HepG2 (cell line): ENCODE data around the gene HYAL2. TPM values are rescaled to one million over a fixed set of nuclear protein-coding genes. Genes with fewer than 3 reads are reported as not detected.

Experiments
- ATRX ChIP-seq: sonication (generic); formaldehyde crosslinking; IDR thresholded peaks from 2 replicates; pipeline ENCODE4 v1.4.0; 2020; ENCODE audit warnings: missing genetic modification reagents, borderline replicate concordance
- CBX2 ChIP-seq, 2 experiments: fragments of 200-600 bp in 1 of 2; sonication (generic); formaldehyde crosslinking in 1 of 2; IDR thresholded peaks; 2 replicates each; pipeline versions ENCODE4 v1.7.0 to v1.8.1; 2018 to 2022; ENCODE audit warnings: low read depth in 2 of 2, low read length in 1 of 2, mild to moderate bottlenecking in 1 of 2, missing genetic modification reagents in 1 of 2
- DR1 ChIP-seq: sonication (generic); formaldehyde crosslinking; IDR thresholded peaks from 2 replicates; pipeline ENCODE4 v1.8.0; 2021; ENCODE audit warnings: mild to moderate bottlenecking, missing genetic modification reagents, inconsistent platforms
- HNRNPK ChIP-seq: fragments of 200-400 bp; formaldehyde crosslinking; IDR thresholded peaks from 2 replicates; pipeline ENCODE4 v1.6.1; 2018; ENCODE audit warnings: low read length, low read depth, moderate library complexity, mild to moderate bottlenecking; ENCODE audit not compliant: poor library complexity, severe bottlenecking
- KDM5A ChIP-seq: fragments of 200-600 bp; sonication (generic); IDR thresholded peaks from 2 replicates; pipeline ENCODE4 v1.7.0; 2018; ENCODE audit warnings: antibody characterized with exemption, mild to moderate bottlenecking, low read length, borderline replicate concordance
- LBX2 ChIP-seq: sonication (generic); formaldehyde crosslinking; IDR thresholded peaks from 2 replicates; pipeline ENCODE4 v1.5.0; 2020; ENCODE audit warnings: missing genetic modification reagents, mild to moderate bottlenecking, borderline replicate concordance
- SUZ12 ChIP-seq: fragments of 150-350 bp; IDR thresholded peaks from 2 replicates; pipeline ENCODE4 v1.6.1; 2014; ENCODE audit warnings: low read depth, low read length
- SYNCRIP ChIP-seq: fragments of 200-400 bp; formaldehyde crosslinking; IDR thresholded peaks from 2 replicates; pipeline ENCODE4 v1.6.1; 2018; ENCODE audit warnings: mild to moderate bottlenecking, low read depth, low read length; ENCODE audit not compliant: insufficient read depth
- ZNF639 ChIP-seq: conservative IDR thresholded peaks from 2 replicates; pipeline ENCODE4 v1.6.1; 2018; ENCODE audit warnings: missing genetic modification reagents
- ZSCAN9 ChIP-seq: IDR thresholded peaks from 2 replicates; pipeline ENCODE4 v1.6.1; 2016; ENCODE audit warnings: borderline replicate concordance
- polyA plus RNA-seq, 8 experiments: library from polyadenylated mRNA; depleted of rRNA in 3 of 8; stranded (reverse) in 7 of 8; unstranded in 1 of 8; fragments of >200 nt; fragmentation: Illumina TruSeq in 4 of 8; extraction: Trizol in 4 of 8; gene quantifications; 2 replicates each; pipeline versions ENCODE4 v1.2.1 to v1.2.3, GENCODE V29; 2011 to 2016; ENCODE audit warnings: low read depth in 4 of 8, missing spikeins in 1 of 8, mixed read lengths in 1 of 8; ENCODE audit not compliant: insufficient read depth in 1 of 8
- total RNA-seq, 5 experiments: library from RNA; depleted of rRNA; stranded (reverse); fragments of >200 nt; fragmentation: Illumina TruSeq; extraction: Trizol; gene quantifications; 2 replicates each; pipeline ENCODE4 v1.2.3, GENCODE V29; 2016; ENCODE audit warnings: low read depth in 1 of 5
- TF ChIP-seq, protein P1 (sequence below): sonication (generic); formaldehyde crosslinking; IDR thresholded peaks from 2 replicates; pipeline ENCODE4 v1.8.1; 2023; ENCODE audit warnings: mild to moderate bottlenecking, moderate library complexity, missing genetic modification reagents
- TF ChIP-seq, protein P2 (sequence below): sonication (generic); formaldehyde crosslinking; IDR thresholded peaks from one replicate; pipeline ENCODE4 v1.5.1; 2020; ENCODE audit warnings: mild to moderate bottlenecking, missing genetic modification reagents; ENCODE audit errors: not compliant biosample characterization
- TF ChIP-seq, protein P3 (sequence below): sonication (generic); formaldehyde crosslinking; IDR thresholded peaks from 2 replicates; pipeline ENCODE4 v1.8.0; 2022; ENCODE audit warnings: mild to moderate bottlenecking, missing genetic modification reagents, borderline replicate concordance
- TF ChIP-seq, protein P4 (sequence below): sonication (generic); formaldehyde crosslinking; IDR thresholded peaks from 2 replicates; pipeline ENCODE4 v1.5.1; 2020; ENCODE audit warnings: missing genetic modification reagents, mild to moderate bottlenecking, borderline replicate concordance

The HYAL2 gene
- total and polyA plus RNA-seq, 2 of the 13 experiments (the other 11 are each of a cell fraction or from before 2014, with no cell fraction given) = 76.2 to 102 TPM

GRCh38 chr3:50271314-50271936 lies 51.1 kb downstream of the HYAL2 start (continued):
- TF ChIP-seq ZNF639 (CRISPR knock-in tag) = no peak
- no peak for TF ChIP-seq SYNCRIP
- TF ChIP-seq, protein P1, sequence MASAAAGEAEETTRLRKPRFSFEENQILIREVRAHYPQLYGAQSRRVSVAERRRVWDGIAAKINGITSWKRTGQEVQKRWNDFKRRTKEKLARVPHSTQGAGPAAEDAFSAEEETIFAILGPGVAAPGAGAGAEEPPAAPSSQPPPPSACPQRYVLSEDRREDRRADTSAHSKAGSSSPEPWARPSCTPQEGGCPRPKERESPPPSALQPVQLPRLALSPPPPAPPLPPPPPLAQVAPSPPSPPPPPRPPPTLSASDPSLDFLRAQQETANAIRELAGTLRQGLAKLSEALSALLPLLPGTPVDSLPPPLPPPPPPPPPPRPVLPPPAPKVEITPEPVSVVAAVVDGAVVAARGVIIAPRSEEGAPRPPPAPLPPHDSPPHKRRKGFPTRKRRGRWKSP = no peak
- TF ChIP-seq HNRNPK = no peak
- TF ChIP-seq LBX2 (CRISPR knock-in tag) = no peak
- no peak for TF ChIP-seq KDM5A
- TF ChIP-seq CBX2 (IDR thresholded peaks at IDR 0.05; ENCODE audit: low read depth, low read length) = no peak
- no peak for TF ChIP-seq CBX2 (CRISPR knock-in tag; IDR thresholded peaks at IDR 0.05; ENCODE audit: low read depth)
- TF ChIP-seq, protein P2, sequence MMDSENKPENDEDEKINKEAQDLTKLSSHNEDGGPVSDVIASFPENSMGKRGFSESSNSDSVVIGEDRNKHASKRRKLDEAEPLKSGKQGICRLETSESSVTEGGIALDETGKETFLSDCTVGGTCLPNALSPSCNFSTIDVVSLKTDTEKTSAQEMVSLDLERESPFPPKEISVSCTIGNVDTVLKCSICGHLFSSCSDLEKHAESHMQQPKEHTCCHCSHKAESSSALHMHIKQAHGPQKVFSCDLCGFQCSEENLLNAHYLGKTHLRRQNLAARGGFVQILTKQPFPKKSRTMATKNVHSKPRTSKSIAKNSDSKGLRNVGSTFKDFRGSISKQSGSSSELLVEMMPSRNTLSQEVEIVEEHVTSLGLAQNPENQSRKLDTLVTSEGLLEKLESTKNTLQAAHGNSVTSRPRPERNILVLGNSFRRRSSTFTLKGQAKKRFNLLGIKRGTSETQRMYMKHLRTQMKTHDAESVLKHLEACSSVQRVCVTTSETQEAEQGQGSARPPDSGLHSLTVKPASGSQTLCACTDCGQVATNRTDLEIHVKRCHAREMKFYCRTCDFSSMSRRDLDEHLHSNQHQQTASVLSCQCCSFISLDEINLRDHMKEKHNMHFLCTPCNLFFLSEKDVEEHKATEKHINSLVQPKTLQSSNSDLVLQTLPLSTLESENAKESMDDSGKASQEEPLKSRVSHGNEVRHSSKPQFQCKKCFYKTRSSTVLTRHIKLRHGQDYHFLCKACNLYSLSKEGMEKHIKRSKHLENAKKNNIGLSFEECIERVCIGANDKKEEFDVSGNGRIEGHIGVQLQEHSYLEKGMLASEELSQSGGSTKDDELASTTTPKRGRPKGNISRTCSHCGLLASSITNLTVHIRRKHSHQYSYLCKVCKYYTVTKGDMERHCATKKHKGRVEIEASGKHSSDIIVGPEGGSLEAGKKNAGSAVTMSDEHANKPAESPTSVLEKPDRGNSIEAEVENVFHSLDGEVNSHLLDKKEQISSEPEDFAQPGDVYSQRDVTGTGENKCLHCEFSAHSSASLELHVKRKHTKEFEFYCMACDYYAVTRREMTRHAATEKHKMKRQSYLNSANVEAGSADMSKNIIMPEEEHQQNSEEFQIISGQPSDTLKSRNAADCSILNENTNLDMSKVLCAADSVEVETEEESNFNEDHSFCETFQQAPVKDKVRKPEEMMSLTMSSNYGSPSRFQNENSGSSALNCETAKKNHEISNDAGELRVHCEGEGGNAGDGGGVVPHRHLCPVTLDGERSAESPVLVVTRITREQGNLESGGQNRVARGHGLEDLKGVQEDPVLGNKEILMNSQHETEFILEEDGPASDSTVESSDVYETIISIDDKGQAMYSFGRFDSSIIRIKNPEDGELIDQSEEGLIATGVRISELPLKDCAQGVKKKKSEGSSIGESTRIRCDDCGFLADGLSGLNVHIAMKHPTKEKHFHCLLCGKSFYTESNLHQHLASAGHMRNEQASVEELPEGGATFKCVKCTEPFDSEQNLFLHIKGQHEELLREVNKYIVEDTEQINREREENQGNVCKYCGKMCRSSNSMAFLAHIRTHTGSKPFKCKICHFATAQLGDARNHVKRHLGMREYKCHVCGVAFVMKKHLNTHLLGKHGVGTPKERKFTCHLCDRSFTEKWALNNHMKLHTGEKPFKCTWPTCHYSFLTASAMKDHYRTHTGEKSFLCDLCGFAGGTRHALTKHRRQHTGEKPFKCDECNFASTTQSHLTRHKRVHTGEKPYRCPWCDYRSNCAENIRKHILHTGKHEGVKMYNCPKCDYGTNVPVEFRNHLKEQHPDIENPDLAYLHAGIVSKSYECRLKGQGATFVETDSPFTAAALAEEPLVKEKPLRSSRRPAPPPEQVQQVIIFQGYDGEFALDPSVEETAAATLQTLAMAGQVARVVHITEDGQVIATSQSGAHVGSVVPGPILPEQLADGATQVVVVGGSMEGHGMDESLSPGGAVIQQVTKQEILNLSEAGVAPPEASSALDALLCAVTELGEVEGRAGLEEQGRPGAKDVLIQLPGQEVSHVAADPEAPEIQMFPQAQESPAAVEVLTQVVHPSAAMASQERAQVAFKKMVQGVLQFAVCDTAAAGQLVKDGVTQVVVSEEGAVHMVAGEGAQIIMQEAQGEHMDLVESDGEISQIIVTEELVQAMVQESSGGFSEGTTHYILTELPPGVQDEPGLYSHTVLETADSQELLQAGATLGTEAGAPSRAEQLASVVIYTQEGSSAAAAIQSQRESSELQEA (CRISPR knock-in tag) = no peak
- no peak for TF ChIP-seq DR1 (CRISPR knock-in tag)
- no peak for TF ChIP-seq SUZ12
- TF ChIP-seq, protein P3, sequence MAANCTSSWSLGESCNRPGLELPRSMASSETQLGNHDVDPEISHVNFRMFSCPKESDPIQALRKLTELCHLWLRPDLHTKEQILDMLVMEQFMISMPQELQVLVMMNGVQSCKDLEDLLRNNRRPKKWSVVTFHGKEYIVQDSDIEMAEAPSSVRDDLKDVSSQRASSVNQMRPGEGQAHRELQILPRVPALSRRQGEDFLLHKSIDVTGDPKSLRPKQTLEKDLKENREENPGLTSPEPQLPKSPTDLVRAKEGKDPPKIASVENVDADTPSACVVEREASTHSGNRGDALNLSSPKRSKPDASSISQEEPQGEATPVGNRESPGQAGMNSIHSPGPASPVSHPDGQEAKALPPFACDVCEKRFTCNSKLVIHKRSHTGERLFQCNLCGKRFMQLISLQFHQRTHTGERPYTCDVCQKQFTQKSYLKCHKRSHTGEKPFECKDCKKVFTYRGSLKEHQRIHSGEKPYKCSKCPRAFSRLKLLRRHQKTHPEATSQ (CRISPR knock-in tag) = 0 out of 2 replicates have a peak, but pooled peaks have one; percentile 43
- no peak for TF ChIP-seq ATRX
- TF ChIP-seq ZSCAN9 (CRISPR knock-in tag) = no peak
- TF ChIP-seq, protein P4, sequence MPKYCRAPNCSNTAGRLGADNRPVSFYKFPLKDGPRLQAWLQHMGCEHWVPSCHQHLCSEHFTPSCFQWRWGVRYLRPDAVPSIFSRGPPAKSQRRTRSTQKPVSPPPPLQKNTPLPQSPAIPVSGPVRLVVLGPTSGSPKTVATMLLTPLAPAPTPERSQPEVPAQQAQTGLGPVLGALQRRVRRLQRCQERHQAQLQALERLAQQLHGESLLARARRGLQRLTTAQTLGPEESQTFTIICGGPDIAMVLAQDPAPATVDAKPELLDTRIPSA (CRISPR knock-in tag) = no peak
